AG04450 (cell line): Measurements from ENCODE around the gene JUN. TPM values are rescaled to one million over a fixed set of nuclear protein-coding genes. Genes with fewer than 3 reads are reported as not detected.

Experiments used
- CTCF ChIA-PET: fragments of 300-600, 350-600 bp; formaldehyde crosslinking; extraction: SDS; loops from one replicate; lab custom pipeline; 2022; ENCODE audit warnings: antibody characterized with exemption, inconsistent platforms; lab: Charles Lee
- POLR2A ChIA-PET: fragments of 350-600 bp; formaldehyde crosslinking; extraction: SDS; loops from one replicate; lab custom pipeline; 2021; ENCODE audit warnings: antibody characterized with exemption, inconsistent platforms; lab: Yijun Ruan, JAX
- DNase-seq: peaks from one replicate; pipeline ENCODE4 v3.0.0-alpha.2; 2011; ENCODE audit warnings: low read depth, low spot score
- H3K27ac ChIP-seq: one replicate; pipeline ENCODE4 v1.5.1; 2012; ENCODE audit warnings: low read depth, low read length, control low read depth
- H3K27me3 ChIP-seq: one replicate; pipeline ENCODE4 v1.6.0; 2012; ENCODE audit warnings: low read length; ENCODE audit not compliant: control insufficient read depth, insufficient read depth
- H3K4me3 ChIP-seq: 2 replicates; pipeline ENCODE4 v1.5.1; 2011; ENCODE audit warnings: mild to moderate bottlenecking, low read depth, low read length, control low read depth
- H3K9me3 ChIP-seq: 2 replicates; pipeline ENCODE4 v1.5.1; 2012; ENCODE audit warnings: low read length; ENCODE audit not compliant: control insufficient read depth, insufficient read depth
- polyA plus RNA-seq: library from polyadenylated mRNA; depleted of rRNA; stranded (reverse); fragments of >200 nt; gene quantifications from 2 replicates; pipeline ENCODE4 v1.2.3, GENCODE V29; 2011
- TF ChIP-seq, protein P1 (sequence below): IDR thresholded peaks from 2 replicates; pipeline ENCODE4 v1.5.1; 2011; ENCODE audit warnings: low read depth, low read length, control low read depth, inconsistent platforms

Gene JUN
- polyA plus RNA-seq, 1 experiment: 48.7 TPM

DNA sequence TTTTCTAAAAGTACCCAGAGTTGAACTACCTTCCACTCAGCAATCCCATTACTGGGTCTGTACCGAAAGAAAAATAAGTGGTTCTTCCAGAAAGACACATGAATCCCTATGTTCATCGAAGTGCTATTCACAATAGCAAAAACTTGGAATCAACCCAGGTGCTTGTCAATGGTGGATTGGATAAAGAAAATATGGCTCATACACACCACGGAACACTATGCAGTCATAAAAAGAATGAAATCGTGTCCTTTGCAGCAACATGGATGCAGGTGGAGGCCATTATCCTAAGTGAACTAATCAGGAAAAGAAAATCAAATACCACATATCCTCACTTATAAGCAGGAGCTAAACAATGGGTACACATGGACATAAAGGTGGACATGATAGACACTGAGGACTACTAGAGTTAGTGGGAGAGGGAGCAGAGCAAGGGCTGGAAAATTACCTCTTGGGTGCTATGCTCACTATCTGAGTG, 32.9 kb upstream of the JUN start:
- TF ChIP-seq, protein P1, sequence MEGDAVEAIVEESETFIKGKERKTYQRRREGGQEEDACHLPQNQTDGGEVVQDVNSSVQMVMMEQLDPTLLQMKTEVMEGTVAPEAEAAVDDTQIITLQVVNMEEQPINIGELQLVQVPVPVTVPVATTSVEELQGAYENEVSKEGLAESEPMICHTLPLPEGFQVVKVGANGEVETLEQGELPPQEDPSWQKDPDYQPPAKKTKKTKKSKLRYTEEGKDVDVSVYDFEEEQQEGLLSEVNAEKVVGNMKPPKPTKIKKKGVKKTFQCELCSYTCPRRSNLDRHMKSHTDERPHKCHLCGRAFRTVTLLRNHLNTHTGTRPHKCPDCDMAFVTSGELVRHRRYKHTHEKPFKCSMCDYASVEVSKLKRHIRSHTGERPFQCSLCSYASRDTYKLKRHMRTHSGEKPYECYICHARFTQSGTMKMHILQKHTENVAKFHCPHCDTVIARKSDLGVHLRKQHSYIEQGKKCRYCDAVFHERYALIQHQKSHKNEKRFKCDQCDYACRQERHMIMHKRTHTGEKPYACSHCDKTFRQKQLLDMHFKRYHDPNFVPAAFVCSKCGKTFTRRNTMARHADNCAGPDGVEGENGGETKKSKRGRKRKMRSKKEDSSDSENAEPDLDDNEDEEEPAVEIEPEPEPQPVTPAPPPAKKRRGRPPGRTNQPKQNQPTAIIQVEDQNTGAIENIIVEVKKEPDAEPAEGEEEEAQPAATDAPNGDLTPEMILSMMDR: no peak
- ChIA-PET CTCF (interaction anchor here (0.6 kb wide), 1 partner anchor 596 kb away, joined by 3 read pairs; no protein-coding TSS in a partner anchor), POLR2A (interaction anchor here (1.8 kb wide), 1 partner anchor 33 kb away, joined by 10 read pairs; the partner anchor contains the start of gene JUN)
- Histone ChIP-seq H3K27me3 (no peaks in the 10 kb centered on the region), H3K4me3 (peak overlapping the region; percentile 48), H3K9me3 (peaks cover 3% of the 10 kb centered on the region; the same call in 1 of the 2 replicates), H3K27ac (peak overlapping the region; percentile 90)
- DNase-seq: no peak

DNA sequence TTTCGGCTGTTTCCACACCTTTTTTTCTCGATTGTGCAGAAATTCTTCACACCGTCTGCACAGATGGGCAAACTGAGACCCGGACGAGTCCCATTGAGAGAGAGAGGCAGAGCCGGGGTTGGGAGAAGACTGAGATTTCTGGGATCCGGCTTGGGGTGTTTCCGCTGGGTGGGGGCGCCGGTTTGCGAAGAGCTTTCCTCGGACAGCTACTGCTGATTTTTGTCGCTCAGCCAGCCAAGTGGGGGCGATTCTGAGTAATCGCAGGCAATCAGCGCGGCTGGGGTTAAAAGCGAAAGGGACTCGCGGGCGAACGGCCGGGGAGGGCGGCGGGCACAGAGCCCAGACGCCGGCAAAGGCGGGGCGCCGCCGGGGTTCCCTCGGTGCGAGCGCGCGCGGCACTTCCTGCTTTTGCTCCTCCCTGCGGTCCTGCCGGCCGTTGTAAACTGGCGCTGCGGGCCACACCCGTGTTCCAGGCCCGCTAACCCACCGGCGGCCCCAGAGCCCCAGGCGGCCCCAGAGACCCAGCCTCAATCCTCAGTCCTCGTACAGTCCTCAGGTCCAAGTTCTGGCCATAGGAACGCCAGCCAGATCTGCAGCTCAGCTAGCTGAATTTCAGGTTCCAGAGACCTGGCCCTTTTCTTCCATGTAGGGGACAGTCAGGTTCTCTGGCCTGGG, 32.4 kb upstream of the JUN start:
- CTCF ChIA-PET: interaction anchor here (0.7 kb wide), 1 partner anchor 126 kb away, joined by 3 read pairs; no protein-coding TSS in a partner anchor
- peaks cover 3% of the 10 kb centered on the region; the same call in 1 of the 2 replicates for H3K9me3 ChIP-seq
- H3K27me3 ChIP-seq: no peaks in the 10 kb centered on the region
- TF ChIP-seq, protein P1: peak; percentile 12; the same call in 1 of the 2 replicates
- H3K27ac ChIP-seq: peak overlapping the region; percentile 90
- DNase-seq: peak; percentile 70
- H3K4me3 ChIP-seq: peak overlapping the region; percentile 61
- POLR2A ChIA-PET: interaction anchor here (0.8 to 1.8 kb wide), 2 partner anchors 33 to 481 kb away, joined by 3 to 10 read pairs; partner anchors contain the start of genes FGGY and JUN

- CTCF ChIA-PET: interaction anchor here (0.7 kb wide), 1 partner anchor 127 kb away, joined by 3 read pairs; no protein-coding TSS in a partner anchor
- H3K4me3 ChIP-seq: peak overlapping the region; percentile 61
- peak overlapping the region; percentile 90 for H3K27ac ChIP-seq
- TF ChIP-seq, protein P1: no peak
- no peak for DNase-seq
- no peaks in the 10 kb centered on the region for H3K27me3 ChIP-seq
- POLR2A ChIA-PET: interaction anchor here (0.8 to 1.8 kb wide), 2 partner anchors 32 to 481 kb away, joined by 3 to 10 read pairs; partner anchors contain the start of genes FGGY and JUN
- peaks cover 3% of the 10 kb centered on the region; the same call in 1 of the 2 replicates for H3K9me3 ChIP-seq
These were observed 31.8 kb upstream of the JUN start for GRCh38 chr1:58815686-58816071.

DNA sequence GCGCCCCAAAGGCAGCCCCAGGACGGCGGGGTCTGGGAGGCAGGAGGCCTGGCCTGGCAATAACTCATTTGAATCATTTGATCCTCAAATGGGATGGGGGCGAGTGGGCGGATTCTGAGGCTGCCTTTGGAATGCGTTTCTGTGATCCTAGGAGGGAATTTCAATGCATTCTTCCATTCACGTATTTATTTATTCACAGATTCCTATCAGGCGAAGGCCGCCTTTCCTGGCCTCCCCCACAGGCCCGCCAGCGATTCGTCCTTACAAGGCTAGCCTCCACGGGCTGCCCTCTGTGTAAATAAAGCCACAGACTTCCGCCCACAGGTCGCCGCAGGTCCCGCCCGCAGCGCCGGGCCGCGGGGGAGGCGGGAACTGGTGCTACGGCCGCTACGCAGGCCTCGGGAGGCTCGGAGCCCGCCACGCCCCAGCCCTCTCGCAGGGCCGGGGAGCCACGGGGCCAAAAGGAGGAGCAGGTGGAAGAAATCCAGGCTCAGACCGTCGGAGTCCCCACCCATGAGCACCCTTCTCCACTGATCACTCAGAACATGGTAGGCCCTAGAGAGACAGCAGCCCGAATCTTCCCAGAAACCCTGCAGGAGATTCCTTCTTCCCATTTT, 31.3 kb upstream of the JUN start:
- TF ChIP-seq, protein P1: no peak
- Histone ChIP-seq H3K27me3 (no peaks in the 10 kb centered on the region), H3K9me3 (peaks cover 3% of the 10 kb centered on the region; the same call in 1 of the 2 replicates), H3K4me3 (peak overlapping the region; percentile 61), H3K27ac (peak overlapping the region; percentile 90)
- ChIA-PET CTCF (no interaction called here), POLR2A (no interaction called here)
- DNase-seq: peak; percentile 93
